DOHH2 (cell line): ENCODE data around the gene WDR35.

Experiments used
- EZH2phosphoT487 ChIP-seq: fragments of 200-600 bp; sonication (generic); IDR thresholded peaks from 2 replicates; pipeline ENCODE4 v1.6.1; 2017; ENCODE audit warnings: borderline replicate concordance, mild to moderate bottlenecking, antibody characterized with exemption, low read length, moderate library complexity, mixed read lengths
- TF ChIP-seq, protein P1 (sequence below): fragments of 200-600 bp; sonication (generic); IDR thresholded peaks from one replicate; pipeline ENCODE4 v1.5.1; 2014; ENCODE audit warnings: antibody characterized with exemption, mild to moderate bottlenecking, low read depth, low read length; ENCODE audit not compliant: poor library complexity, severe bottlenecking

DNA sequence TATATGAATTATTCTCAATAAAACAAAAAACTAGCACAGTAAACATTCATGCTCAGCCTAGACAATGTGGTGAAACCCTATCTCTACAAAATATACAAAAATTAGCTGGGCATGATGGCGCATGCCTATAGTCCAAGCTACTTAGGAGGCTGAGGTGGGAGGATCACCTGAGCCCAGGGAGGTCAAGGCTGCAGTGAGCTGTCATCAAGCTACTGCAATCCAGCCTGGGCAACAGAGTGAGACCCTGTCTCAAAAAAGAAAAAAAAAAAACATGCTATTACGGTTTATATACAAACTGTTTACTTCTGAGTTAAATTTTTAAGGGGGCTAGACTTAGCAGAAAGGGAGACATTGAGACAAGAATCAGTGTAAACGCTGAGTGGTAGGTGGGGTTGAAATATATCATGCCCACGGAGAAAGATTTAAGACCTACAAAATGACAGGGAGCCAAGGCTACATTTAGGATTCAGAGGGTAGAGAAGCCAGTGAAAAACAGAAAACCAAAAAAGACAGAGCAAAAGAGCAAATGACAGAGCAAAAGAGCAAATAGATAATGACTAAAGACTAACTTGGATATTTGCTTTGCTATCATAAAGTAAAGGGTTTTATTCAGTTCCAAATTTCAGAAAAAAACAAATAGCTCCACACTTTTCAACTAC lies 95.6 kb downstream of the WDR35 start:
- TF ChIP-seq, protein P1, sequence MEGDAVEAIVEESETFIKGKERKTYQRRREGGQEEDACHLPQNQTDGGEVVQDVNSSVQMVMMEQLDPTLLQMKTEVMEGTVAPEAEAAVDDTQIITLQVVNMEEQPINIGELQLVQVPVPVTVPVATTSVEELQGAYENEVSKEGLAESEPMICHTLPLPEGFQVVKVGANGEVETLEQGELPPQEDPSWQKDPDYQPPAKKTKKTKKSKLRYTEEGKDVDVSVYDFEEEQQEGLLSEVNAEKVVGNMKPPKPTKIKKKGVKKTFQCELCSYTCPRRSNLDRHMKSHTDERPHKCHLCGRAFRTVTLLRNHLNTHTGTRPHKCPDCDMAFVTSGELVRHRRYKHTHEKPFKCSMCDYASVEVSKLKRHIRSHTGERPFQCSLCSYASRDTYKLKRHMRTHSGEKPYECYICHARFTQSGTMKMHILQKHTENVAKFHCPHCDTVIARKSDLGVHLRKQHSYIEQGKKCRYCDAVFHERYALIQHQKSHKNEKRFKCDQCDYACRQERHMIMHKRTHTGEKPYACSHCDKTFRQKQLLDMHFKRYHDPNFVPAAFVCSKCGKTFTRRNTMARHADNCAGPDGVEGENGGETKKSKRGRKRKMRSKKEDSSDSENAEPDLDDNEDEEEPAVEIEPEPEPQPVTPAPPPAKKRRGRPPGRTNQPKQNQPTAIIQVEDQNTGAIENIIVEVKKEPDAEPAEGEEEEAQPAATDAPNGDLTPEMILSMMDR = no peak
- no peak for TF ChIP-seq EZH2phosphoT487
